ENCODE data around the gene BCL2L2. TPM values are rescaled to one million over a fixed set of nuclear protein-coding genes. Genes with fewer than 3 reads are reported as not detected.

The BCL2L2 gene
- polyA plus RNA-seq, 1 of the 3 experiments (the other 2 are of a cell fraction), result 30.6 TPM

- TF ChIP-seq CTCF (IDR thresholded peaks at IDR 0.05) (peak; percentile 53), FOXM1 (IDR thresholded peaks at IDR 0.05; ENCODE audit: low read depth) (no peak), SMC3 (IDR thresholded peaks at IDR 0.05; ENCODE audit: low read depth, low read length) (peak; percentile 53), MEF2A (IDR thresholded peaks at IDR 0.05; ENCODE audit: borderline replicate concordance, low read depth) (no peak), CHD2 (IDR thresholded peaks at IDR 0.05; ENCODE audit: low read length, partially characterized antibody) (no peak), EZH2phosphoT487 (IDR thresholded peaks at IDR 0.05; ENCODE audit: borderline replicate concordance, low read depth) (no peak)
These were observed 7.2 kb upstream of the BCL2L2 start (continued) for GRCh38 chr14:23299211-23299957.

DNA sequence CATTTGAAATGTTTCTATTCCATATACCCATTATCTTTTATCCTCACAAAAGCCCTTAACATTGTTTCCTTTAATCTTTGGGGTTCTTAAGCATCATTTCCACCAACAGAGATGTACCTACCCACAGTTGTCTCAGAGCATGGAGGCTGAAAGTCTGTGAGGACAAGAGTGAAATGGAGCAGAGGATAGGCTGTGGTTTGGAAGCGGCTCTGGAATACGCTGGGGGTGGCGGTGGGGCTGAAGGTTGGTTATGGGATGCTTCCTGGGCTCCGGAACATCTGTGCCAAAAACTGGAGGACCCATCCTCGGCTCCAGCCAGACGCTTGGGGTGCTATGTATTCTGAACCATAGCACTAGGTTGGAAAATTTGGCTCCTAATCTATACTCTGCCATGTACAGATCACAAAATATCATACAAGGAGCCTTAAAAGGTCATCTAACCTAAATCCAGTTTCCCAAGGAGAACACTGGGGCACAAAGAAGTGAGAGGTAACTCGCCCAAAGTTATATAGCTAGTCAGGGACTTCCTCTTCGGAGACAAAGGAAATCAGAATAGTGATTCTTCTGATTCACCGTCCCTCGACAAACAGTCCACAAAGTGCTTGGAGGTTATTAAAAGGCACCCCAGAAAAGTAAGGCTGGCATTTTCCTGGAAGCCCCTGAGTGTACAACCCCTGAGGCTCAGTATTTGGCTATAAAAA is 6.5 kb upstream of the BCL2L2 start:
- WGBS (ENCODE audit: low lambda C conversion rate), result 94% methylated on average over 8 of the region's 10 CpGs
- ChIA-PET CTCF (interaction anchor here (0.8 to 4.7 kb wide), 19 partner anchors 9 to 287 kb away, joined by 3 to 26 read pairs (median 6); partner anchors contain the start of genes HOMEZ and PABPN1), POLR2A (interaction anchor here (1.0 to 1.1 kb wide), 2 partner anchors 11 to 21 kb away, joined by 3 read pairs; partner anchors contain the start of gene PABPN1)
- peaks cover 6% of the 10 kb centered on the region; the same call in 1 of the 2 replicates for H3K79me2 ChIP-seq (ENCODE audit: insufficient read depth)
- H3K27ac ChIP-seq (ENCODE audit: low read depth in 2 of 2, low read length in 1 of 2), result peak overlapping the region; percentile 83 to 91; a peak in 3 of 4 replicates
- H4K20me1 ChIP-seq (ENCODE audit: insufficient read depth), result no peaks in the 10 kb centered on the region
- peaks cover 14 to 16% of the 10 kb centered on the region in 2 experiments; a peak in 3 of 4 replicates for H3K4me1 ChIP-seq (ENCODE audit: control insufficient read depth in 1 of 2, insufficient read depth in 2 of 2, low read depth in 1 of 2, low read length in 1 of 2)
- no peaks in the 10 kb centered on the region for H3K9me3 ChIP-seq
- H3K9ac ChIP-seq, result peak overlapping the region; percentile 82
- TF ChIP-seq SIN3A (IDR thresholded peaks at IDR 0.05; ENCODE audit: borderline replicate concordance, low read depth, low read length) (no peak), CTCF (IDR thresholded peaks at IDR 0.05) (0 out of 2 replicates have a peak, but pooled peaks have one; percentile 5)
- peak overlapping the region; percentile 69 to 82 for H3K4me3 ChIP-seq (ENCODE audit: low read depth in 2 of 2, low read length in 1 of 2)
- H3K4me2 ChIP-seq, result peak overlapping the region; percentile 92
- no peaks in the 10 kb centered on the region for H3K9me2 ChIP-seq
- H3K36me3 ChIP-seq (replicated peaks in 1 of 2; ENCODE audit: control insufficient read depth in 1 of 2, insufficient read depth in 2 of 2, low read length in 1 of 2), result peaks cover 0 to 3% of the 10 kb centered on the region in 2 experiments
- peaks cover 24% of the 10 kb centered on the region for H3F3A ChIP-seq (replicated peaks; ENCODE audit: insufficient read depth)
- H2AFZ ChIP-seq (ENCODE audit: low read depth), result peak overlapping the region; percentile 52; the same call in 1 of the 2 replicates
- H3K27me3 ChIP-seq (ENCODE audit: insufficient read depth), result no peaks in the 10 kb centered on the region
- DNase-seq, result no peak
